ENCODE results near the gene MAPKAPK3. TPM values are rescaled to one million over a fixed set of nuclear protein-coding genes. Genes with fewer than 3 reads are reported as not detected.

Gene MAPKAPK3
- total RNA-seq, 4 donors from 2014 or later: 235 to 466 (median 387) TPM

GRCh38 chr3:50656417-50657195 is 39.7 kb downstream of the MAPKAPK3 start:
- Histone ChIP-seq H3K27me3 (no peaks in the 10 kb centered on the region), H3K4me3 (no peak overlapping the region), H3K9me3 (no peaks in the 10 kb centered on the region), H3K36me3 (no peaks in the 10 kb centered on the region), H3K27ac (no peak overlapping the region), H3K4me1 (peaks cover 4 to 11% of the 10 kb centered on the region in 2 donors)
- DNase-seq (peak in 1 of 2 donors; percentile 10), ATAC-seq (no peak)
- intact Hi-C loops (cut with DNase I; ENCODE audit: low total_unique reads) (no loop called here), in situ Hi-C loops (cut with MboI; ENCODE audit: low sequenced_read_pairs in 4 of 4) (no loop called here)
- no peak for TF ChIP-seq POLR2A (IDR thresholded peaks at IDR 0.05)
- TF ChIP-seq CTCF (IDR thresholded peaks at IDR 0.05 in 4 of 5, conservative IDR thresholded peaks at IDR 0.05 in 1 of 5): no peak

DNA sequence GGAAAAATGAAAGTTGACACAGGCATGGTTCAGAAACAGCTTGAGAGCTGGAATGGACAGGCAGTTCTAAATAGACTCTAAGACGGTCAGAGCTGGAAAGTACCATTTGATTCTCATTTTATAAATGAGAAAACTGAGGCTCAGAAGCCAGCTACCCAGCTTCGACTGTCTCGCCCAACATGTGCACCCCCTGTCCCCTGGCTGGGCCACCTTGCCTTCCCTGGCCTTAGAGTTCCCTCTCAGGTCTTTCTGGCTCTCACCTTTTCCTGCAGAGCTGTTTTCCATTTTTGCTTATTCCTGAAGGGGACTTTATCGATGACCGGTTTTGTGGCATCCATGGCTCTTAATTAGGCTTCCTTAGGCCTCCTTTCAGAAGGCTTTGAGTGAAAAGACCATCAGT is 40.5 kb downstream of the MAPKAPK3 start:
- no peaks in the 10 kb centered on the region for H3K9me3 ChIP-seq
- DNase-seq: no peak
- H3K4me1 ChIP-seq: peaks cover 0 to 11% of the 10 kb centered on the region in 2 donors
- H3K36me3 ChIP-seq: no peaks in the 10 kb centered on the region
- in situ Hi-C loops (cut with MboI; ENCODE audit: low sequenced_read_pairs in 4 of 4): no loop called here
- intact Hi-C loops (cut with DNase I; ENCODE audit: low total_unique reads): no loop called here
- no peak overlapping the region for H3K4me3 ChIP-seq
- no peak overlapping the region for H3K27ac ChIP-seq
- no peak for ATAC-seq
- TF ChIP-seq CTCF (IDR thresholded peaks at IDR 0.05 in 4 of 5, conservative IDR thresholded peaks at IDR 0.05 in 1 of 5): no peak
- TF ChIP-seq POLR2A (IDR thresholded peaks at IDR 0.05): no peak
- no peaks in the 10 kb centered on the region for H3K27me3 ChIP-seq

DNA sequence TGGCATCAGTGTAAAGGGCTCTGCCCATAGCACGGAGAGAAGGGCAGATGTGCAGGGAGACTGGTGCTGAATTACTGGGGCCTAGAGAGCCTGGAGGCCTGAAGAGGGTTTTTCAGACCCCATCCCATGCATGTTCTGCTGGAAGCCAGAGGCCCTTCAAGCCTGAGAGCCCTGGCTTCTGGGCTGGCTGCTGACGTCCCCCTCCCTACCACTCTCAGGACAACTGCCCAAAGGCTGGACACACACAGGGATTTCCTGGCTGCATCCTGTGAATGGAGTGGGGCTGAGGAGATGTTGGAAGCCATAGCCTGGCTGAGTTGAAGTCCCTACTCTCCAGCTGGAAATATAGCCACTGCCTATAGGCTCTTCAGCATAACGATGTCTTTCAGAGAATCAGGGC is 40.9 kb downstream of the MAPKAPK3 start:
- DNase-seq: peak in 1 of 2 donors; percentile 10
- no peaks in the 10 kb centered on the region for H3K9me3 ChIP-seq
- H3K36me3 ChIP-seq: no peaks in the 10 kb centered on the region
- in situ Hi-C loops (cut with MboI; ENCODE audit: low sequenced_read_pairs in 4 of 4) (no loop called here), intact Hi-C loops (cut with DNase I; ENCODE audit: low total_unique reads) (no loop called here)
- H3K27me3 ChIP-seq: no peaks in the 10 kb centered on the region
- no peak for TF ChIP-seq POLR2A (IDR thresholded peaks at IDR 0.05)
- no peak for TF ChIP-seq CTCF (IDR thresholded peaks at IDR 0.05 in 4 of 5, conservative IDR thresholded peaks at IDR 0.05 in 1 of 5)
- no peak for ATAC-seq
- H3K4me1 ChIP-seq: peaks cover 0 to 11% of the 10 kb centered on the region in 2 donors
- no peak overlapping the region for H3K27ac ChIP-seq
- no peak overlapping the region for H3K4me3 ChIP-seq

DNA sequence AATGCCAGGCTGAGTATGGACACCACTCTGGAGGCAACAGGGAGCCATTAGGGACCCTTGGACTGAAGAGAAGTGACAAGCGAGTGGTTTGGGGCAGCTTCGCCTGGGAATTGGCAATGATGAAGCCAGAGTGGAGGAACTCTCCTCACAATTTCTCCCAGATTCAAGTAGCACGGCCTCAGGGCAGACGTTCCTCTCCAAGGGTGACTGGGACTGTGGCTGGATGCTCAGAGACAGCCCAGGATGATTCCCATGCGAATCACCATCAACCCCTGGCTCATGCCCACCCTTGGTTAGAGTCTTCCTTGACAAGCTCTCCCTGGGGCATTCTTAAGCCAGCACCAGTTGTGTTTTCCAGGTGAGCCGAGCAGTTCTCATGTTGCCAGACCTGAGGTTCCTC is 41.5 kb downstream of the MAPKAPK3 start:
- Histone ChIP-seq H3K36me3 (no peaks in the 10 kb centered on the region), H3K4me1 (peaks cover 0 to 11% of the 10 kb centered on the region in 2 donors), H3K9me3 (no peaks in the 10 kb centered on the region), H3K4me3 (no peak overlapping the region), H3K27ac (no peak overlapping the region), H3K27me3 (no peaks in the 10 kb centered on the region)
- DNase-seq (peak in 1 of 2 donors; percentile 9), ATAC-seq (no peak)
- intact Hi-C loops (cut with DNase I; ENCODE audit: low total_unique reads): no loop called here
- in situ Hi-C loops (cut with MboI; ENCODE audit: low sequenced_read_pairs in 4 of 4): no loop called here
- TF ChIP-seq CTCF (IDR thresholded peaks at IDR 0.05 in 4 of 5, conservative IDR thresholded peaks at IDR 0.05 in 1 of 5) (no peak), POLR2A (IDR thresholded peaks at IDR 0.05) (no peak)
